Stimulated activated CD8-positive, alpha-beta memory T cell treated with anti-CD3 and anti-CD28 coated beads, Interleukin-12 subunit alpha, Interleukin-12 subunit beta, amount 100 ng/mL, for 4 hours (primary cell): ENCODE results near the gene TMEM74B.
A peak's percentile ranks its signal among the peaks of the same experiment; 100 is the strongest.
"Not testable (repeated sequence)": the region's sequence is repeated elsewhere in the genome, so short reads cannot be mapped to it uniquely, and the experiment has no call there.

Experiments used
- DNase-seq: peaks from one replicate; pipeline ENCODE4 v3.0.0-alpha.2; 2020; ENCODE audit warnings: low read depth

Gene TMEM74B

GRCh38 chr20:1184638-1185315, at the start of gene TMEM74B:
TSS of gene TMEM74B (minus strand) at chr20:1184981. CDS start at chr20:1183801, 1,180 bp downstream.
- DNase-seq, result no peak

GRCh38 chr20:1232286-1233111, 47.7 kb upstream of the TMEM74B start:
- no peak for DNase-seq

- DNase-seq, result no peak
These were observed 44.8 kb upstream of the TMEM74B start for GRCh38 chr20:1229541-1229940.

GRCh38 chr20:1225783-1226654, 41.2 kb upstream of the TMEM74B start, which contains the start of gene RAD21L1:
TSS of gene RAD21L1 (plus strand) at chr20:1226044. CDS start at chr20:1228454, 2,410 bp downstream.
- peak; percentile 54 for DNase-seq

- no peak for DNase-seq
These were observed 40.5 kb upstream of the TMEM74B start for GRCh38 chr20:1225263-1225782.

GRCh38 chr20:1224205-1224890, 39.6 kb upstream of the TMEM74B start:
- no peak for DNase-seq

GRCh38 chr20:1222750-1223149, 38.0 kb upstream of the TMEM74B start:
- not testable (repeated sequence) for DNase-seq

- DNase-seq, result not testable (repeated sequence)
These were observed 32.0 kb upstream of the TMEM74B start for GRCh38 chr20:1216527-1217427.

GRCh38 chr20:1215386-1216170, 30.8 kb upstream of the TMEM74B start:
- DNase-seq, result no peak

GRCh38 chr20:1214838-1215261, 30.1 kb upstream of the TMEM74B start:
- DNase-seq, result no peak

- peak; percentile 24 for DNase-seq
These were observed 28.0 kb upstream of the TMEM74B start for GRCh38 chr20:1212607-1213396.

- no peak for DNase-seq
These were observed 27.2 kb upstream of the TMEM74B start for GRCh38 chr20:1212023-1212422.

GRCh38 chr20:1210501-1210900, 25.7 kb upstream of the TMEM74B start:
- DNase-seq, result no peak

GRCh38 chr20:1209447-1210387, 24.9 kb upstream of the TMEM74B start:
- no peak for DNase-seq

GRCh38 chr20:1207293-1207878, 22.6 kb upstream of the TMEM74B start:
- no peak for DNase-seq

GRCh38 chr20:1206366-1207148, 21.8 kb upstream of the TMEM74B start:
- DNase-seq, result no peak
